Retinal pigment epithelial cell (primary cell): ENCODE results near the gene ORAI3.

ENCODE experiments used
- DNase-seq: peaks from one replicate; pipeline ENCODE4 v3.0.0-alpha.2; 2010; ENCODE audit warnings: low read depth
- H3K4me3 ChIP-seq: 2 replicates; pipeline ENCODE4 v1.5.1; 2011; ENCODE audit warnings: mild to moderate bottlenecking, low read length, control low read depth, moderate library complexity
- TF ChIP-seq, protein P1 (sequence below): conservative IDR thresholded peaks from 2 replicates; pipeline ENCODE4 v1.5.1; 2011; ENCODE audit warnings: low read depth, low read length, control low read depth, inconsistent platforms

The ORAI3 gene

DNA sequence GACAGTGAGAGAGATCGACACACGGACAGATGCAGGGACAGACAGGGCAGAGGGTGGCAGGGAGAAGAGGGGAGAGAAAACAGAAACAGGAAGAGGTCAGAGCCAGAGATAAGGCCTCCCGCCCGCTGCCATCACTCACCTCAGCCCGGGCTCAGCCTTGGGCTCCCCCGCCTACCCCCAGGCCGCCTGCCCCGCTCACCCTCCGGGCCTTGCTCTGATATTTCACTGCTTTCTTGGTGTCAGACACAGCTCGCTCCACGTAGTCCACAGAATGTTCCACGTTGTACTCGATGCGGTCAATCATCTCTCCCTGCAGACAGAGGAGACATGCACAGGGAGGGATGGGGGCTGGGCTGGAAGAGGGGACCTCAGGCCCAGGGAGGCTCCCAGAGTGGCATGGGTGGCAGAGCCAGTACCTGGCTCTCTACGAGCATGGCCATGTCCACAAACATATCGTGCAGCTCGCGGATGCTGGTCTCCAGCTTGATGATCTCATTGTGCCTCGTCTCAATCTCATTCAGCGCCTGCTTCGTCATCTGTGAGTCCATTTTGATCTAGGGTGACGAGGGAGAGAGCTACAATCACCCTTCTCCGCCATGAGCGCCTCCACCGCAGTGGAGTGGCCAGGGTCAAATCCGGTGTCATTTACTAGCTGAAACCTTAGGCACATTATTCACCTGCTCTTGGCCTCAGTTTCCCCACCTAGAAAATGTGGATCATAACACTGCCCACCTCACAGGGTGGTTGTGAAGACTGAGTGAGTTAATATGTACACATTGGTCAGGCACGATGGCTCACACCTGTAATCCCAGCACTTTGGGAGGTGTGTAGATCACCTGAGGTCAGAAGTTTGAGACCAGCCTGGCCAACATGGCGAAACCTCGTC lies 44.3 kb downstream of the ORAI3 start:
- DNase-seq, result no peak
- TF ChIP-seq, protein P1, sequence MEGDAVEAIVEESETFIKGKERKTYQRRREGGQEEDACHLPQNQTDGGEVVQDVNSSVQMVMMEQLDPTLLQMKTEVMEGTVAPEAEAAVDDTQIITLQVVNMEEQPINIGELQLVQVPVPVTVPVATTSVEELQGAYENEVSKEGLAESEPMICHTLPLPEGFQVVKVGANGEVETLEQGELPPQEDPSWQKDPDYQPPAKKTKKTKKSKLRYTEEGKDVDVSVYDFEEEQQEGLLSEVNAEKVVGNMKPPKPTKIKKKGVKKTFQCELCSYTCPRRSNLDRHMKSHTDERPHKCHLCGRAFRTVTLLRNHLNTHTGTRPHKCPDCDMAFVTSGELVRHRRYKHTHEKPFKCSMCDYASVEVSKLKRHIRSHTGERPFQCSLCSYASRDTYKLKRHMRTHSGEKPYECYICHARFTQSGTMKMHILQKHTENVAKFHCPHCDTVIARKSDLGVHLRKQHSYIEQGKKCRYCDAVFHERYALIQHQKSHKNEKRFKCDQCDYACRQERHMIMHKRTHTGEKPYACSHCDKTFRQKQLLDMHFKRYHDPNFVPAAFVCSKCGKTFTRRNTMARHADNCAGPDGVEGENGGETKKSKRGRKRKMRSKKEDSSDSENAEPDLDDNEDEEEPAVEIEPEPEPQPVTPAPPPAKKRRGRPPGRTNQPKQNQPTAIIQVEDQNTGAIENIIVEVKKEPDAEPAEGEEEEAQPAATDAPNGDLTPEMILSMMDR, result no peak
- H3K4me3 ChIP-seq, result no peak overlapping the region

DNA sequence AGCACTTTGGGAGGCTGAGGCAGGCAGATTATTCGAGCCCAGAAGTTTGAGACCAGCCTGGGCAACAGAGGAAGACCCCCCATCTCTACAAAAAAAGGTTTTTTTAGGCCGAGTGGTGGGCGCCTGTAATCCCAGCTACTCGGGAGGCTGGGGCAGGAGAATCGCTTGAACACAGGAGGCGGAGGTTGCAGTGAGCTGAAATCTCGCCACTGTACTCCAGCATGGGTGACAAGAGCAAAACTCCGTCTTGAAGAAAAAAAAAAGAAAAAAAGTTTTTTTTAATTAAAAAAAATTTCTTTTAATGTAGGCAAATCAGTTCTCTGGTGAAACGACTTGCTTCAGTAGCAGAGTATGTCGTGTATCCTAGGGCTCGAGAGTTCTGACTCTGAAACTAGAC lies 47.1 kb downstream of the ORAI3 start:
- no peak overlapping the region for H3K4me3 ChIP-seq
- TF ChIP-seq, protein P1, result no peak
- no peak for DNase-seq

DNA sequence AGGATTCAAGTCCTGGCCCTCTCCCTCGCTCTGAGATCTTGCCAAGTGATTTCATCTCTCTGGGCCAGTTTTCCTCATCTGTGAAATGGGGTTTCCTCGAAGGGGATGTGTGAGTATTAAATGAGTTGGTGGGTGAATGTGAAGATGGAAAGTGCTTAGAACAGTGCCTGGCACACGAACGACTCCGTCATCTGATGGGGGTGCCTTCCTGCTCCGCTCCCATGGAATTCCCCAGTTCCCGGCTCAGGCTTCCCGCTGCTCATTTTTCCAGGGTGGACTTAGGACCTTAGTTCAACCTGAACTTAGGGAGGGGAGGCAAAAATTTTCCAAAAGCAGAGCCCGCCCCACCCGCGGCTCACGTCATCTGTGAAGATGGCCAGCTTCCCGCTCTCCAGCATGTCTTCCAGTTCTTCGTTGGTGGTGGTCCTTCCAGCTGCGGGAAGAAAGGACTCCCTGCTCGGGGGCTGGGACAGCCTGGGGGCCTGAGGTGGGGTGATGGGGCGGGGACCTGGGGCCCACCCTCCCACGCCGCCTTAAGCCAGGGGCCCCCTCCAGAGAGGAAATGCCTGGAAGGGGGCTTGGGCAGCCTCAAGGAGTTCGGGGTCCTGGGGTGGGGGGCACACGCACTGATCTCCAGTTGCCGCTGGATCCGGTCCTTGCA lies 47.6 kb downstream of the ORAI3 start:
- peak overlapping the region; percentile 51 for H3K4me3 ChIP-seq

DNA sequence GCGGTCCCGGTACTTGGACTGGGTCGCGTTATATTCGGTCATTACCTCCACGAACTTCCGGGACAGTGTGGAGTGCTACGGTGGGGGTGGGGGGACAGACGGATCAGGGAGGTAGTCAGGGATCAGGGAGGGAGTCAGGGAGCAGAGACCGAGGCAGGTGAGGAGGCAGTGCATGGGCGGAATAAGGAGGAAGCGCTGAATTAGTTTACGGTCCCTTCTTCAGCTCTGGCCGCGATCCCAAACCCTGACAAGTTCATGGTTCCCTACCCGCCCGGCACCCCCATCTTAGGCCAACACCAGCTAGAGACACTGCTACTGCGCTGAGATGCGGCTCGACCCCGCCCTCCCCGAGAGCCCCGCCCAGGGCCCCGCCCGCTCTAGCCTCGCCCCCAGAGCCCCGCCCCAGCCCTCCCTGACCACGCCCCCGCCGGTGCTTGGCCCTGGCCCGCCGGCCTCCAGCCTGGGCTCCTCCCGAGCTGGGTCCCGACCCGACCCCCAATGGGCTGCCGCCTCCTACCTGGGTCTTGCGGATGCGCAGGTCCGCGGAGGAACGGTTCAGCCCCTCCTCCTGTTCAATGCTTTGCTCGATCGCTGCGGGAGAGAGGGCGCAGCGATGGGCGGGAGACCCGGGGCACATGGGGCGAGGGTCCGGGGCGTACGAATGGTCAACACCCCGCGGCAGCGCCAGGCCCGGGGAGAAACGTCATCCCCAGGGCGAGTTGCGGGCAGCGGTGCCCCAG lies 48.3 kb downstream of the ORAI3 start:
- peak overlapping the region; percentile 51 for H3K4me3 ChIP-seq
- no peak for DNase-seq
- TF ChIP-seq, protein P1, result no peak

More for the DNA sequence above, 47.6 kb downstream of the ORAI3 start:
- TF ChIP-seq, protein P1, result no peak
- DNase-seq, result no peak

DNA sequence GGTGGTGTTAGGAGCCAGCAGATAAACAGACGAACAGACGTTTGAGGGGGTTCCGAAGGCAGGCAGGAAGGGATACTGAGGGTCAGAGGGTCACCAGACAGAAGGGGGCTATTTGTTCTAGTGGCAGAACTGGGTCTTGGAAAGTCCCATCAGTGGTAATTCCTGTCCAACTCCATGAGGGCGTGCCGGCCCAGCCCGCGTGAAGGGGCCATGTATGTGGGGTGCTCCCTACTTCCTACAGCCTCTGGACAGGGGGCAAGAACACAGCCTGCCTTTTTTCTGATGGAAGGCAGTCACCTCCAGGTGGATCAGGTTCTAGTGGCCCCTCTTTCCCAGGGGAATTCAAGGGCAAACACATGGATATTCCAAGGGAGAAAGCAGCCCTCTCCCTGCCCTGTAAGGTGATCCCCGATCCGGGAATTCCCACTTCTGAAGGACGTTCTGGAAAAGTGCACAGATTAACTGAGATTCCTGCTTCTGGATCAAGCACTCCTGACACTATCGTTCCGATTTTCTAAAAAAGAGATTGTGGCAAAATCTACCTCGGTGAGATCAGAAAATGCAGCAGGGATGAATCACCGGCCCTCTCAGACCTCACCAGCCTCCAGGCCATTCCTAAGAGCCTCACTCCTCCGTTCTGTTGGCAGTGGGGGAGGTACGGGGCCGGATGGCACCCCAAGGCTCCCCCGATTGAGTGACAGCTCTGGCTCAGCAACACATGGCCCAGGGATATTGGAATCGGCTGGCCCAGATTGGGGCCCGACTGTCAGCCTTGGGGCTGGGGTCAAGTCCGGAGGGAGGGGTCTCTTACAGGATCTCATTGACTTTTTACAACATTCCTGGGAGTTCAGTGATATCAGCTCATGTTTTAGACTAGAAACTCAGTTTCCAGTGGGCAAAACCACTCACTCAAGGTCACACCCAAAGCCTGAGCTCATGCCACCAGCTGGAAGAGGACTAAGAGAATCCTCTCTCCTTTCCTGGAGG lies 49.1 kb downstream of the ORAI3 start:
- peak overlapping the region; percentile 51 for H3K4me3 ChIP-seq
- DNase-seq, result peak; percentile 26
- TF ChIP-seq, protein P1, result no peak
